Stomach smooth muscle (tissue), 2 donors: Measurements from ENCODE around the gene SPDYE6.
"Not testable (repeated sequence)": the region's sequence is repeated elsewhere in the genome, so short reads cannot be mapped to it uniquely, and the experiment has no call there.

Source experiments
- H3K27ac ChIP-seq: one replicate; pipeline ENCODE4 v1.7.0; 2013; ENCODE audit warnings: mild to moderate bottlenecking, low read length, inconsistent platforms
- H3K27me3 ChIP-seq, 2 donors: one replicate each; pipeline ENCODE4 v1.7.0; 2013; ENCODE audit warnings: low read length in 2 of 2; ENCODE audit not compliant: insufficient read depth in 2 of 2, control insufficient read depth in 1 of 2
- H3K36me3 ChIP-seq, 2 donors: one replicate each; pipeline ENCODE4 v1.7.0; 2013; ENCODE audit warnings: low read length in 2 of 2; ENCODE audit not compliant: control insufficient read depth in 2 of 2, insufficient read depth in 2 of 2
- H3K4me1 ChIP-seq: one replicate; pipeline ENCODE4 v1.7.0; 2013; ENCODE audit warnings: low read length; ENCODE audit not compliant: control insufficient read depth, insufficient read depth
- H3K4me3 ChIP-seq, 2 donors: one replicate each; pipeline ENCODE4 v1.7.0; 2013; ENCODE audit warnings: low read length in 2 of 2
- H3K9ac ChIP-seq, 2 donors: one replicate each; pipeline ENCODE4 v1.7.0; 2013; ENCODE audit warnings: low read length in 2 of 2, mild to moderate bottlenecking in 1 of 2
- H3K9me3 ChIP-seq, 2 donors: one replicate each; pipeline ENCODE4 v1.7.0; 2013; ENCODE audit warnings: low read length in 2 of 2; ENCODE audit not compliant: control insufficient read depth in 2 of 2
- donor health status: healthy.
- donor health status: Pancreatic carcinoma.

The SPDYE6 gene

DNA sequence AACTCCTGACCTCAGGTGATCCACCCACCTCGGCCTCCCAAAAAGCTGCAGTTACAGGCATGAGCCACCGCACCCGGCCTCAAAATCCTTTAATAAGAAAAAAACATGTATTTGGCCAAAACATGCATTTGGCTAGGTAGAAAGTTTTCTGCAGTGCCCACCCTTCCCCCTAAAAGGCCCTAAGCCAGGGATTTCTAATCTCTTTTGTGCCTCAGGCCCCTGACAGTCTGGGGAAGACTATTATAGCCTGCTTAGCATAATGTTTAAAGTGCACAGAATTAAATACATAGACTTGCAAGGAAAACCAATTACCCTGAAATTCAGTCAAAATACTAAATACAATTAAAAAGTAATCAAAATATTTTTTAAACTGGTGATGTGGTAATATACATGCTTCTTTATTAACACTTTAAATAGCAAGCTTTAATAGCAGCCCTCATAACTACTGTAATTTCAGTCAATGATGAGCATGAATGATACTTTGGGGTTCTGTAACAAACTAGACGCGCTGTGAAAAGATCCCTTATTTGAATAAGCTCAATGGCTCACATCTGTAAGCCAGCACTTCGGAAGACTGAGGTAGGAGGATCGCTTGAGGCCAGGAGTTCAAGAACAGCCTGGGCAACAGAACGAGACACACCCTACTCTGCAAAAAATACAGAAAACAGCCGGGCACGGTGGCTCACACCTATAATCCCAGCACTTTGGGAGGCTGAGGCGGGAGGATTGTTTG lies 29.9 kb downstream of the SPDYE6 start:
- Histone ChIP-seq H3K9ac (no peak overlapping the region), H3K27ac (no peak overlapping the region), H3K27me3 (peaks cover 0 to 18% of the 10 kb centered on the region in 2 donors), H3K4me3 (no peak overlapping the region), H3K36me3 (no peaks in the 10 kb centered on the region), H3K9me3 (no peaks in the 10 kb centered on the region), H3K4me1 (no peaks in the 10 kb centered on the region)

DNA sequence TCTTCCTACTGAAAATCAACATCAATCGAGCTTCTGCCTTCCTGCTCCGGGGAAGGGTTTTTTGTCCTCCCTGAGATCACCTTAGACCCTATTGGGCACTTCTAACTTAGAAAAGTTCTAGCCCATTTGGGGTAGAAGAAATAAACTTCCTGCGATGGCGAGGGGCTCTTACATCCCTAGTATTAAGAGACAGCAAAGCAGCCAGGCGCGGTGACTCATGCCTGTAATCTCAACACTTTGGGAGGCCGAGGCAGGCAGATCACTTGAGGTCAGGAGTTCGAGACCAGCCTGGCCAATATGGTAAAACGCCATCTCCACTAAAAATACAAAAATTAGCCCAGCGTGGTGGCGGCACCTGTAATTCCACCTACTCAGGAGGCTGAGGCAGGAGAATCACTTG lies 31.1 kb downstream of the SPDYE6 start:
- not testable (repeated sequence) for H3K4me1 ChIP-seq, H3K27ac ChIP-seq, H3K9ac ChIP-seq, H3K9me3 ChIP-seq, H3K36me3 ChIP-seq, H3K4me3 ChIP-seq
- H3K27me3 ChIP-seq: peaks cover 4 to 24% of the 10 kb centered on the region in 2 donors

DNA sequence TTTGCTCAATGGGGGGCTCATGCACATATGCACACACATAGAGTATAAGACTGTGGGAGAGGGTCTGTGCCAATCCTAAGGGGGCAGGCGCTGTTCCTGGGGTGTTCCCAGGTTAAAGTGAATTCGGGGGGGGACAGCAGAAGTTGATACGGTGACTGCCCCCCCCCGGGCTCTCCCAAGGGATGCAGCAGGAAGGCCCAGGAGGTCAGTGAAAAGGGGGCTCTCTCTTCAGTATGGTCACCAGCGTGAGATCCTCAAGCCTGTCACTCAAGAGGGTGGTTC lies 32.4 kb downstream of the SPDYE6 start:
- H3K4me3 ChIP-seq: no peak overlapping the region
- no peak overlapping the region for H3K9ac ChIP-seq
- H3K36me3 ChIP-seq: no peaks in the 10 kb centered on the region
- no peaks in the 10 kb centered on the region for H3K9me3 ChIP-seq
- no peaks in the 10 kb centered on the region for H3K4me1 ChIP-seq
- H3K27me3 ChIP-seq: peaks cover 4 to 24% of the 10 kb centered on the region in 2 donors
- no peak overlapping the region for H3K27ac ChIP-seq

DNA sequence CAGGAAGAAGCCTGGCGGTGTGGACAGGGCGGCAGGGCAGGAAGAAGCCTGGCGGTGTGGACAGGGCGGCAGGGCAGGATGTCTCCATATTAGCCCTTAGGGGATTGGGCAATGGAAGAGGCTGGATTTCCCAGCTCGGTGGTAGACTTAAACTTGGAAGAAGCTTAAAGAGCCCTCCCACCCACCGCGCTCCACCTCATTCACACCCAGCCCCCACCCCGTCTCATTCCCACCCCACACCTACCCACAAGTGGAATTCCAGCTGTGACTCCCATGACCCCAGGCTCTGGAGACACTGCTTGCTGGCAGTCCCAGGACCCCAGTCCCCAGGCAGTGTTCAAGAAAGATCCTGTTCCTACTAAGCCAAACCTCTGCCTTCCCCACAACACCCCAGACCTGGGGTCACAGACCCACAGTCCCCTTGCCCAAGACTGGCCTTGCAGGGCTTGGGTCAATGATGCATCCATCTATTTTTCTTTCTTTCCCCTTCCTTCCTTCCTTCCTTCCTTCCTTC lies 34.0 kb downstream of the SPDYE6 start:
- no peak overlapping the region for H3K27ac ChIP-seq
- H3K4me3 ChIP-seq: no peak overlapping the region
- no peaks in the 10 kb centered on the region for H3K4me1 ChIP-seq
- H3K27me3 ChIP-seq: peaks cover 4 to 24% of the 10 kb centered on the region in 2 donors
- H3K9me3 ChIP-seq: no peaks in the 10 kb centered on the region
- H3K9ac ChIP-seq: no peak overlapping the region
- H3K36me3 ChIP-seq: no peaks in the 10 kb centered on the region

DNA sequence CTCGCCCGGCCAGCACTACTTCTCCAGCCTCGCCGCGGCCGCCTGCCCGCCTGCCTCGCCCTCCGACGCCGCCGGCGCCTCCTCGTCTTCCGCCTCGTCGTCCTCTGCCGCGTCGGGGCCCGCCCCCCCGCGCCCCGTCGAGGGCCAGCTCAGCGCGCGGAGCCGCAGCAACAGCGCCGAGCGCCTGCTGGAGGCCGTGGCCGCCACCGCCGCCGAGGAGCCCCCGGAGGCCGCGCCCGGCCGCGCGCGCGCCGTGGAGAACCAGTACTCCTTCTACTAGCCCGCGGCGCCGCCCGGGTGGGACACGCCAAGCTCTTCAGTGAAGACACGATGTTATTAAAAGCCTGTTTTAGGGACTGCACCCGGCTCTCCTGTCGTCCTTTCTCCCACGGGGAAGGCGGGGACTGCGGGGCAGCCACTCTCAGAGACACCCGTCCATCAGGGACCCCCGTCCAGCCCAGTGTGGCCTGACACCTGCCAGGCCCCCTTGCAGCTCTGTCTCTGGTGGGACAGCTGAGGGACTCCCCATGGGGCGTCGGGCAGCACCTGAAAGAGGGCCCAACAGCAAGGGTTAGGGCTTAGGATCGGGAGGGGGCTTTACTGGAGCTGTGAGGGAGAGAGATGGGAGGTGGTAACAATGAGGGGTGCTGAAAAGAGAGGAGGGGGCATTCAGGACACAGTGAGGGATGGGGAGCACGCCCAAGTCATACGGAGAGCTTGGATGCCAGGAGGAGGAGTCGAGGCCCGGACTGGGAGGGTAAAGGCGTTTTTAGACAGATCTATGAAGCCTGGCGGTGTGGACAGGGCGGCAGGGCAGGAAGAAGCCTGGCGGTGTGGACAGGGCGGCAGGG lies 34.7 kb downstream of the SPDYE6 start:
- H3K9ac ChIP-seq: no peak overlapping the region
- H3K4me1 ChIP-seq: no peaks in the 10 kb centered on the region
- H3K27me3 ChIP-seq: peaks cover 4 to 18% of the 10 kb centered on the region in 2 donors
- no peaks in the 10 kb centered on the region for H3K9me3 ChIP-seq
- H3K27ac ChIP-seq: no peak overlapping the region
- H3K4me3 ChIP-seq: no peak overlapping the region
- no peaks in the 10 kb centered on the region for H3K36me3 ChIP-seq

DNA sequence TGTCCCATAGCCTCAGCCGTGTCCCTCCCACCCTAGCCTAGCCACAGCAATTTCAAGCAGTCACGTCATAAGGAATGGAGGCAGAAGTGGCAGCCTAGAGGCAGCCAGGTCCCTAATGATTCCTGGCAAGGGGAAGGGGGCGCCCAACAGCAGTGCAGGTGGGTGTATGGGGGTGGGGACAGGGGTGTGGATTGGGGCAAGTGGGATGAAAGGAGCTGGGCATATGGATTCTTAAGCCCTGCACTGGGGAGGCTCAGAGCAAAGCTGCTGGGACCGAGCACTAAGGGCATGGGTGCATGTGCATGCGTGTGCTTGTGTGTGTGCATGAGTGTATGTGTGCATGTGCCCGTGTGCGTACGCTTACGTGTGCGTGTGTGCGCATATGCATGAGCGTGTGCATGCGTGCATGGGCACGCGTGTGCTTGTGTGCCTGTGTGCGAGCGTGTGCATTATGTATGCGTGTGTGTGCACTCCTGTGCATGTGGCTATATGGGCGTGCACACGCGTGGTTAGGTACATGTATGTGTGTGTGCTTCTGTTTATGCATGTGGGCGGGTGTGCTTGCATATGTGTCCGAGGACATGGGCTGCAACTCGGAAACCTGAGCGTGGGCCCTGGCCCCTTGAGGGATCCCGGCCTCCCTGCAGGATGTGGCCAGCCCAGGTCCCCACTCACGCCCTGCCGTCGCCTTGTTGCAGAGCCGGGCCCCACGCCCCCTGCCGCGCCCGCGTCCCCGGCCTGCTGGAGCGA lies 35.5 kb downstream of the SPDYE6 start:
- no peak overlapping the region for H3K4me3 ChIP-seq
- H3K9ac ChIP-seq: no peak overlapping the region
- H3K9me3 ChIP-seq: no peaks in the 10 kb centered on the region
- H3K27ac ChIP-seq: no peak overlapping the region
- H3K36me3 ChIP-seq: no peaks in the 10 kb centered on the region
- H3K27me3 ChIP-seq: peaks cover 4 to 16% of the 10 kb centered on the region in 2 donors
- H3K4me1 ChIP-seq: no peaks in the 10 kb centered on the region

DNA sequence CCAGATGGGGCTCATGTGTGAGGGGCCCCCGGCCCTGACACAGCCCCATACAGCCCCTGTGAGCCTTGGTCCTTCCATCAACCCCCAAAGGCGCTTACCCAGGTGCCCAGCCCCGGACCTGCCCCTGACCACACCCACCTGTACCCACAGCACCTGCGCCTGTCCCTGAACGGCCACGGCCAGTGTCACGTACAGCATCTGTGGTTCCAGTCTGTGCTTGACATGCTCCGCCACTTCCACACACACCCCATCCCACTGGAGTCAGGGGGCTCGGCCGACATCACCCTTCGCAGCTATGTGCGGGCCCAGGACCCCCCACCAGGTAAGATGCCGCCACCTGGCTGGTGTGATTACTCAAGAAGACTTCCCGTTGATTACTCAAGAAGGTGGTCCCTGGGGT lies 36.1 kb downstream of the SPDYE6 start:
- H3K27ac ChIP-seq: no peak overlapping the region
- H3K27me3 ChIP-seq: peaks cover 4 to 16% of the 10 kb centered on the region in 2 donors
- H3K36me3 ChIP-seq: no peaks in the 10 kb centered on the region
- H3K4me3 ChIP-seq: no peak overlapping the region
- no peak overlapping the region for H3K9ac ChIP-seq
- H3K9me3 ChIP-seq: no peaks in the 10 kb centered on the region
- no peaks in the 10 kb centered on the region for H3K4me1 ChIP-seq

DNA sequence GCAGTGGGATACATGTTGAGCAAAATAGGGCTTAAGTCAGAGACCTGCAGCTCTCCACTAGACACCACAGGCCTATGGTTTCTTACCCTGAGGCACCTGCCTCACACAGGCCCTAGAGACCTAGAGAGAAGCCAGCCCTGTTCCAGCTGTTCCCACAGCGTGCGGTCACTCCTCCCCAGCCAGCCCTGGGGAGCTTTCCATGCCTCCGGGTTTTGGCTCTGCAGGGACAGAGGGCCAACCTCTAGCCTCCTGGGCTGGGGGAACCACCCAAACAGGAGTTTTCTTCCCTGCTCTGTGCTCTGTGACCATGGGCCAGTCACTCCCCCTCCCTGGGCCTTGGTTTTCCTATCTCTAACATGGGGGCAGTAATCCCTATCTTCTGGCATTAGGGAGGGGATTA lies 36.6 kb downstream of the SPDYE6 start:
- peaks cover 0 to under 1% of the 10 kb centered on the region in 2 donors for H3K36me3 ChIP-seq
- H3K9ac ChIP-seq: no peak overlapping the region
- peaks cover 4 to 16% of the 10 kb centered on the region in 2 donors for H3K27me3 ChIP-seq
- no peaks in the 10 kb centered on the region for H3K9me3 ChIP-seq
- no peak overlapping the region for H3K27ac ChIP-seq
- H3K4me3 ChIP-seq: no peak overlapping the region
- H3K4me1 ChIP-seq: no peaks in the 10 kb centered on the region

DNA sequence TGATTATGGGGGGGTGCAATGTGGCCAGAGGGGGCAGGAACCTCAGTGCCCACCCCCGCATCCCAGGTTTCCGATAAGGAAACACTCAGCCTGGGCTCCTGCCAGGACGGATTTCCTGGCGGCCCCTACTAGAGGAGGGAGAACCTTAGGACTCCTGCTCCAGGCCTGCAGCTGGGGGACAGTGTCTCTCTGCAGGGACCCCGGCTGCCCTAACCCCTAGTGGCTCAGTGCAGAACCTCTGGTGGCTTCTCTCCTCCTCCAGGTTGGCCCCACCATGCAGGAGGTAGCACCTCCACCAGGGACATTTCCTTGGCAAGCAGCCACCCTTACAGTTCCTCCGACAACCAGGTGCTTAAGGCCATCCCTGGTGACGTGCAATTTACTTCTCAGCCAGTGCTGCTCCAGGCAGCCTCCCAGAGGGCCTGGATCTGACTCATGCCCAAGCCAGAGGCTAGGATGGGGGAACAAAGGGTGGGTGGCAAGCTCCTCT lies 37.7 kb downstream of the SPDYE6 start:
- Histone ChIP-seq H3K9ac (no peak overlapping the region), H3K27ac (no peak overlapping the region), H3K4me3 (no peak overlapping the region), H3K36me3 (peaks cover 0 to 5% of the 10 kb centered on the region in 2 donors), H3K9me3 (no peaks in the 10 kb centered on the region), H3K4me1 (no peaks in the 10 kb centered on the region), H3K27me3 (peaks cover 4 to 16% of the 10 kb centered on the region in 2 donors)

DNA sequence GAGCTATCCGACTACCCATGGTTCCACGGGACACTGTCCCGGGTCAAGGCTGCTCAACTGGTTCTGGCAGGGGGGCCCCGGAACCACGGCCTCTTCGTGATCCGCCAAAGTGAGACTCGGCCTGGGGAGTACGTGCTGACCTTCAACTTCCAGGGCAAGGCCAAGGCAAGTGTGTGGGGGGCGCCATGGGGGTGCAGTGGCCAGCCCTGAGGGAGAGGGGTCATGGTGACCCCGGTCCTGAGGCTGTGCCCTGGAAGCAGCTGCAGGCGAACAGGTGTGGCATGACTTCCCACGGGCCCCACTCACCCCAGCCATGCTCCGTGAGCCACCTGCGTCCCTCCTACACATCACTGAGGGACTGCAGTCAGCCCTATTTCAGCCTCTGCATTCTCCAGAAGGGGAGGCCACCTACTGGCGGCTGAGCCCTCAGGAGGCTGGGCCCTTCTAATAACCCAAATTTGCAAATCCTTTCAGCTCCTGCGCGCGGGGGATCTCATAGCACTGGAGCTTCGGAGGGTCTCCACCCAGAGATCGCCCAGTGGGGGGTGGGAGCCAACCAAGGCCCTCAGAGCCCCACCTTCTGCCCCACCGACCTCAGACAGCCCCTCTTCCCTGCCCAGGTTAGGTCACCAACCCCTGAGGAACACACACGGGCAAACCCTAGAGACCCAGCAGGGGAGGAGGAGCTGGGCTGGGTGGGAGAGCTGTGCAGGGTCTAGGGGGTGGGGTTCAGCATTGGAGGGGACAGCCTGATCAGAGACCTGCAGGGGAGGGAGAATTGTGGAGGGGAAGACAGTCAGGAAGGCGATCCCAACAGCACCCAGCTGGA lies 38.8 kb downstream of the SPDYE6 start:
- H3K9me3 ChIP-seq: no peaks in the 10 kb centered on the region
- no peak overlapping the region for H3K4me3 ChIP-seq
- no peaks in the 10 kb centered on the region for H3K4me1 ChIP-seq
- H3K9ac ChIP-seq: no peak overlapping the region
- no peak overlapping the region for H3K27ac ChIP-seq
- H3K36me3 ChIP-seq: peaks cover 0 to 5% of the 10 kb centered on the region in 2 donors
- peaks cover 4 to 11% of the 10 kb centered on the region in 2 donors for H3K27me3 ChIP-seq
